GM19372 (cell line): ENCODE results near the gene PPIA.
A peak's percentile ranks its signal among the peaks of the same experiment; 100 is the strongest.
"Not testable (repeated sequence)": the region's sequence is repeated elsewhere in the genome, so short reads cannot be mapped to it uniquely, and the experiment has no call there.

Experiments used
- ATAC-seq: cut with Tn5 transposase; IDR thresholded peaks from one replicate; pipeline ENCODE4 v1.9.1; 2021; ENCODE audit warnings: mild to moderate bottlenecking, low read depth, moderate library complexity; ENCODE audit not compliant: unreplicated experiment

PPIA gene

GRCh38 chr7:44819292-44819691, 22.8 kb downstream of the PPIA start:
- ATAC-seq = no peak

- no peak for ATAC-seq
These were observed 26.8 kb downstream of the PPIA start for GRCh38 chr7:44823255-44823781.

GRCh38 chr7:44824894-44825526, 28.5 kb downstream of the PPIA start:
- ATAC-seq = no peak

- no peak for ATAC-seq
These were observed 31.1 kb downstream of the PPIA start for GRCh38 chr7:44827567-44827966.

GRCh38 chr7:44838751-44839150, 42.3 kb downstream of the PPIA start:
- ATAC-seq = no peak

- ATAC-seq = not testable (repeated sequence)
These were observed 46.2 kb downstream of the PPIA start for GRCh38 chr7:44842675-44843074.

GRCh38 chr7:44843440-44843839, 47.0 kb downstream of the PPIA start:
- ATAC-seq = not testable (repeated sequence)

GRCh38 chr7:44845451-44845850, 49.0 kb downstream of the PPIA start:
- ATAC-seq = no peak

- not testable (repeated sequence) for ATAC-seq
These were observed 49.9 kb downstream of the PPIA start for GRCh38 chr7:44846390-44846789.

GRCh38 chr7:44846816-44847508, 50.5 kb downstream of the PPIA start:
- no peak for ATAC-seq

- peak; percentile 58 for ATAC-seq
These were observed 51.0 kb downstream of the PPIA start for GRCh38 chr7:44847509-44847919.

GRCh38 chr7:44847920-44848634, 51.6 kb downstream of the PPIA start, which contains the start of gene H2AZ2:
H2AZ2 (minus strand) TSS chr7:44848087; CDS start chr7:44847971, 116 bp downstream.
- peak; percentile 78 for ATAC-seq

GRCh38 chr7:44849259-44849884, 52.9 kb downstream of the PPIA start:
- no peak for ATAC-seq

- no peak for ATAC-seq
These were observed 53.5 kb downstream of the PPIA start for GRCh38 chr7:44849885-44850544.

GRCh38 chr7:44852590-44852989, 56.1 kb downstream of the PPIA start:
- ATAC-seq = no peak
